Measurements from ENCODE around the gene DCDC2B. TPM values are rescaled to one million over a fixed set of nuclear protein-coding genes. Genes with fewer than 3 reads are reported as not detected.

DCDC2B gene
- total and polyA plus RNA-seq, 2 of the 13 experiments (the other 11 are each of a cell fraction or from before 2014, with no cell fraction given), result not detected

GRCh38 chr1:32247983-32248889, 39.3 kb downstream of the DCDC2B start (continued):
- TF ChIP-seq, protein P1, sequence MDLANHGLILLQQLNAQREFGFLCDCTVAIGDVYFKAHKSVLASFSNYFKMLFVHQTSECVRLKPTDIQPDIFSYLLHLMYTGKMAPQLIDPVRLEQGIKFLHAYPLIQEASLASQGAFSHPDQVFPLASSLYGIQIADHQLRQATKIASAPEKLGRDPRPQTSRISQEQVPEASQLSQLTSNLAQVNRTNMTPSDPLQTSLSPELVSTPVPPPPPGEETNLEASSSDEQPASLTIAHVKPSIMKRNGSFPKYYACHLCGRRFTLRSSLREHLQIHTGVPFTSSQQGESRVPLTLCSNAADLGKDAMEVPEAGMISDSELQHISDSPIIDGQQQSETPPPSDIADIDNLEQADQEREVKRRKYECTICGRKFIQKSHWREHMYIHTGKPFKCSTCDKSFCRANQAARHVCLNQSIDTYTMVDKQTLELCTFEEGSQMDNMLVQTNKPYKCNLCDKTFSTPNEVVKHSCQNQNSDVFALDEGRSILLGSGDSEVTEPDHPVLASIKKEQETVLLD (CRISPR knock-in tag; IDR thresholded peaks at IDR 0.05; ENCODE audit: low read depth), result peak; percentile 46; the same call in 1 of the 2 replicates
- TF ChIP-seq, protein P2, sequence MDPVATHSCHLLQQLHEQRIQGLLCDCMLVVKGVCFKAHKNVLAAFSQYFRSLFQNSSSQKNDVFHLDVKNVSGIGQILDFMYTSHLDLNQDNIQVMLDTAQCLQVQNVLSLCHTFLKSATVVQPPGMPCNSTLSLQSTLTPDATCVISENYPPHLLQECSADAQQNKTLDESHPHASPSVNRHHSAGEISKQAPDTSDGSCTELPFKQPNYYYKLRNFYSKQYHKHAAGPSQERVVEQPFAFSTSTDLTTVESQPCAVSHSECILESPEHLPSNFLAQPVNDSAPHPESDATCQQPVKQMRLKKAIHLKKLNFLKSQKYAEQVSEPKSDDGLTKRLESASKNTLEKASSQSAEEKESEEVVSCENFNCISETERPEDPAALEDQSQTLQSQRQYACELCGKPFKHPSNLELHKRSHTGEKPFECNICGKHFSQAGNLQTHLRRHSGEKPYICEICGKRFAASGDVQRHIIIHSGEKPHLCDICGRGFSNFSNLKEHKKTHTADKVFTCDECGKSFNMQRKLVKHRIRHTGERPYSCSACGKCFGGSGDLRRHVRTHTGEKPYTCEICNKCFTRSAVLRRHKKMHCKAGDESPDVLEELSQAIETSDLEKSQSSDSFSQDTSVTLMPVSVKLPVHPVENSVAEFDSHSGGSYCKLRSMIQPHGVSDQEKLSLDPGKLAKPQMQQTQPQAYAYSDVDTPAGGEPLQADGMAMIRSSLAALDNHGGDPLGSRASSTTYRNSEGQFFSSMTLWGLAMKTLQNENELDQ (CRISPR knock-in tag; IDR thresholded peaks at IDR 0.05; ENCODE audit: borderline replicate concordance), result no peak
- TF ChIP-seq ZNF703 (CRISPR knock-in tag; IDR thresholded peaks at IDR 0.05; ENCODE audit: borderline replicate concordance) (no peak), TGIF2 (CRISPR knock-in tag; IDR thresholded peaks at IDR 0.05) (peak; percentile 59; the same call in 1 of the 2 replicates), ISX (CRISPR knock-in tag; conservative IDR thresholded peaks at IDR 0.05) (no peak), ZNF446 (CRISPR knock-in tag; IDR thresholded peaks at IDR 0.05) (no peak), HCFC1 (IDR thresholded peaks at IDR 0.05; ENCODE audit: low read depth, low read length) (no peak), MAFF (IDR thresholded peaks at IDR 0.05; ENCODE audit: low read depth, low read length) (no peak), ZNF326 (CRISPR knock-in tag; IDR thresholded peaks at IDR 0.05; ENCODE audit: borderline replicate concordance) (no peak), SIN3B (IDR thresholded peaks at IDR 0.05; ENCODE audit: low read length) (no peak), ZNF510 (CRISPR knock-in tag; IDR thresholded peaks at IDR 0.05; ENCODE audit: low read depth) (no peak), ZSCAN21 (CRISPR knock-in tag; IDR thresholded peaks at IDR 0.05; ENCODE audit: borderline replicate concordance) (peak; percentile 63; the same call in 1 of the 2 replicates), AKNA (CRISPR knock-in tag; IDR thresholded peaks at IDR 0.05; ENCODE audit: borderline replicate concordance) (no peak), TMF1 (CRISPR knock-in tag; IDR thresholded peaks at IDR 0.05; ENCODE audit: low read depth) (no peak), TAF1 (CRISPR knock-in tag; IDR thresholded peaks at IDR 0.05) (0 out of 2 replicates have a peak, but pooled peaks have one; percentile 6), ZNF850 (CRISPR knock-in tag; conservative IDR thresholded peaks at IDR 0.05) (no peak), GZF1 (CRISPR knock-in tag; IDR thresholded peaks at IDR 0.05) (no peak)
- TF ChIP-seq, protein P3, sequence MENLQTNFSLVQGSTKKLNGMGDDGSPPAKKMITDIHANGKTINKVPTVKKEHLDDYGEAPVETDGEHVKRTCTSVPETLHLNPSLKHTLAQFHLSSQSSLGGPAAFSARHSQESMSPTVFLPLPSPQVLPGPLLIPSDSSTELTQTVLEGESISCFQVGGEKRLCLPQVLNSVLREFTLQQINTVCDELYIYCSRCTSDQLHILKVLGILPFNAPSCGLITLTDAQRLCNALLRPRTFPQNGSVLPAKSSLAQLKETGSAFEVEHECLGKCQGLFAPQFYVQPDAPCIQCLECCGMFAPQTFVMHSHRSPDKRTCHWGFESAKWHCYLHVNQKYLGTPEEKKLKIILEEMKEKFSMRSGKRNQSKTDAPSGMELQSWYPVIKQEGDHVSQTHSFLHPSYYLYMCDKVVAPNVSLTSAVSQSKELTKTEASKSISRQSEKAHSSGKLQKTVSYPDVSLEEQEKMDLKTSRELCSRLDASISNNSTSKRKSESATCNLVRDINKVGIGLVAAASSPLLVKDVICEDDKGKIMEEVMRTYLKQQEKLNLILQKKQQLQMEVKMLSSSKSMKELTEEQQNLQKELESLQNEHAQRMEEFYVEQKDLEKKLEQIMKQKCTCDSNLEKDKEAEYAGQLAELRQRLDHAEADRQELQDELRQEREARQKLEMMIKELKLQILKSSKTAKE (CRISPR knock-in tag; IDR thresholded peaks at IDR 0.05; ENCODE audit: borderline replicate concordance), result peak; percentile 56; the same call in 1 of the 2 replicates
